ENCODE results near the gene TAMALIN. TPM values are rescaled to one million over a fixed set of nuclear protein-coding genes. Genes with fewer than 3 reads are reported as not detected.

Gene TAMALIN
- total and polyA plus RNA-seq, 2 of the 4 experiments (the other 2 are of a cell fraction) = 2.7 to 5.3 TPM

GRCh38 chr12:52054833-52055730, 48.3 kb downstream of the TAMALIN start:
- POLR2A ChIA-PET (ENCODE audit: unreplicated experiment) = no interaction called here
- Histone ChIP-seq H3K27ac (ENCODE audit: insufficient read depth, low read length) (no peak overlapping the region), H3K4ac (ENCODE audit: low read depth, low read length) (no peak overlapping the region), H4K91ac (ENCODE audit: insufficient read depth, low read depth, low read length) (no peak overlapping the region), H3K4me1 (ENCODE audit: control insufficient read depth, insufficient read depth, low read length) (peaks cover 17% of the 10 kb centered on the region), H4K20me1 (ENCODE audit: insufficient read depth, low read length) (peaks cover 46% of the 10 kb centered on the region), H3K18ac (ENCODE audit: low read depth, low read length) (no peak overlapping the region), H2AFZ (replicated peaks; ENCODE audit: low read length, poor library complexity) (no peak overlapping the region), H3K4me3 (ENCODE audit: insufficient read depth, low read depth, low read length) (no peak overlapping the region), H3K9me3 (ENCODE audit: control insufficient read depth, insufficient read depth, low read length) (no peaks in the 10 kb centered on the region), H3K79me1 (ENCODE audit: low read depth in 1 of 2, low read length in 2 of 2) (peaks cover 0 to 50% of the 10 kb centered on the region in 2 experiments; a peak in 2 of 4 replicates), H3K4me2 (ENCODE audit: low read depth, low read length) (no peak overlapping the region), H3K27me3 (ENCODE audit: control insufficient read depth, insufficient read depth, low read length) (no peaks in the 10 kb centered on the region), H3K56ac (ENCODE audit: extremely low read depth, insufficient read depth, low read length) (no peak overlapping the region), H3K14ac (replicated peaks; ENCODE audit: low read depth, low read length) (no peak overlapping the region), H2BK20ac (ENCODE audit: low read depth, low read length) (no peak overlapping the region), H3K36me3 (ENCODE audit: control insufficient read depth, insufficient read depth, low read length) (peaks cover 46% of the 10 kb centered on the region), H4K5ac (ENCODE audit: low read depth, low read length) (no peak overlapping the region), H4K8ac (ENCODE audit: low read depth in 2 of 2, low read length in 2 of 2) (no peak overlapping the region), H2BK120ac (ENCODE audit: low read depth, low read length) (no peak overlapping the region), H2BK15ac (ENCODE audit: low read depth, low read length) (no peak overlapping the region), H2AK9ac (replicated peaks; ENCODE audit: low read depth, low read length, poor library complexity) (no peak overlapping the region), H3K9me1 (ENCODE audit: insufficient read depth, low read length) (peaks cover 12% of the 10 kb centered on the region; the same call in 1 of the 2 replicates), H2BK5ac (ENCODE audit: low read depth, low read length, poor library complexity, severe bottlenecking) (no peak overlapping the region), H3K9ac (ENCODE audit: low read depth, low read length) (no peak overlapping the region), H3K23ac (ENCODE audit: low read depth, low read length) (no peak overlapping the region), H2AK5ac (ENCODE audit: low read depth, low read length) (no peak overlapping the region)
- DNase-seq (peak; percentile 44), ATAC-seq (ENCODE audit: low read depth) (no peak)
- CTCF ChIA-PET = interaction anchor here (0.6 kb wide), 1 partner anchor 596 kb away, joined by 4 read pairs; no protein-coding TSS in a partner anchor
- intact Hi-C loops (cut with micrococcal nuclease) (no loop called here), dilution Hi-C loops (cut with HindIII; ENCODE audit: low sequenced_read_pairs, unreplicated experiment) (no loop called here), in situ Hi-C loops (cut with MboI; ENCODE audit: low sequenced_read_pairs) (no loop called here)
- TF ChIP-seq BHLHE40 (IDR thresholded peaks at IDR 0.05; ENCODE audit: low read depth, low read length) = 0 out of 2 replicates have a peak, but pooled peaks have one; percentile 11
- no peak for TF ChIP-seq RFX5 (IDR thresholded peaks at IDR 0.05; ENCODE audit: low read depth, low read length)
- TF ChIP-seq MAZ (IDR thresholded peaks at IDR 0.05; ENCODE audit: borderline replicate concordance, low read depth, low read length) = peak; percentile 17; the same call in 1 of the 2 replicates
- TF ChIP-seq CEBPB (IDR thresholded peaks at IDR 0.05; ENCODE audit: low read depth, low read length) = no peak
- TF ChIP-seq MXI1 (IDR thresholded peaks at IDR 0.05; ENCODE audit: borderline replicate concordance, low read depth, low read length) = no peak
- TF ChIP-seq CHD1 (IDR thresholded peaks at IDR 0.05; ENCODE audit: low read depth, low read length) = no peak; the same call in 1 of the 2 replicates
- TF ChIP-seq USF2 (IDR thresholded peaks at IDR 0.05; ENCODE audit: low read depth, low read length) = peak; percentile 36
- no peak for TF ChIP-seq MAFK (IDR thresholded peaks at IDR 0.05; ENCODE audit: low read depth, low read length)
- peak; percentile 84 for TF ChIP-seq POLR2A (IDR thresholded peaks at IDR 0.05; ENCODE audit: low read depth, low read length)
- WGBS, 2 experiments (ENCODE audit: extremely low coverage in 2 of 2, insufficient read length in 1 of 2) = no CpG with 5 or more reads among the region's 21 CpGs
- no TSS peak for BruUV-seq (replicated peaks)
